Gastroesophageal sphincter (tissue), 3 donors: ENCODE measurements around the gene COL18A1.

Source experiments
- CTCF ChIP-seq, 4 experiments: fragments of 200-600 bp in 2 of 4; fragments of 450-650 bp in 2 of 4; sonication (generic) in 1 of 4; IDR thresholded peaks; one replicate each; pipeline ENCODE4 v1.5.1; 2017 to 2019; ENCODE audit warnings: antibody characterized with exemption in 4 of 4, mild to moderate bottlenecking in 2 of 4, moderate library complexity in 2 of 4
- POLR2AphosphoS5 ChIP-seq: sonication (generic); formaldehyde crosslinking; IDR thresholded peaks from one replicate; pipeline ENCODE4 v1.6.1; 2017; ENCODE audit warnings: antibody characterized with exemption

GRCh38 chr21:45410865-45411809, 6.2 kb downstream of the COL18A1 start:
- TF ChIP-seq POLR2AphosphoS5 (no peak), CTCF (IDR thresholded peaks at IDR 0.05) (no peak)
